Lung (tissue), 12 donors: ENCODE measurements around the gene ALK. TPM values are rescaled to one million over a fixed set of nuclear protein-coding genes. Genes with fewer than 3 reads are reported as not detected.

Experiments used
- ATAC-seq: fragments of 200-7000 bp; cut with Tn5 transposase; one replicate; pipeline ENCODE4 v1.9.1; 2020; ENCODE audit warnings: moderate number of reproducible peaks; ENCODE audit not compliant: insufficient read depth, low FRiP score
- DNase-seq, 3 donors: peaks; one replicate each; pipeline ENCODE4 v3.0.0-alpha.2; 2013 to 2017
- H3K27ac ChIP-seq, 2 donors: one replicate each; pipeline ENCODE4 v1.5.1; 2013; ENCODE audit warnings: mild to moderate bottlenecking in 2 of 2, moderate library complexity in 2 of 2, control low read depth in 1 of 2, inconsistent platforms in 1 of 2, low read depth in 1 of 2, low read length in 1 of 2
- H3K27me3 ChIP-seq, 3 donors: one replicate each; pipeline ENCODE4 v1.5.1; 2013; ENCODE audit warnings: low read length in 2 of 3; ENCODE audit not compliant: control insufficient read depth in 3 of 3, insufficient read depth in 3 of 3
- H3K36me3 ChIP-seq, 4 donors: one replicate each; pipeline ENCODE4 v1.5.1; 2013; ENCODE audit warnings: low read length in 4 of 4, mild to moderate bottlenecking in 1 of 4, moderate library complexity in 1 of 4; ENCODE audit not compliant: control insufficient read depth in 4 of 4, insufficient read depth in 4 of 4
- H3K4me1 ChIP-seq, 5 donors: one replicate each; pipeline ENCODE4 v1.5.1; 2013; ENCODE audit warnings: low read length in 5 of 5, mild to moderate bottlenecking in 2 of 5, moderate library complexity in 1 of 5; ENCODE audit not compliant: control insufficient read depth in 5 of 5, insufficient read depth in 5 of 5
- H3K4me3 ChIP-seq: one replicate; pipeline ENCODE4 v1.5.1; 2013; ENCODE audit warnings: mild to moderate bottlenecking, control low read depth, moderate library complexity
- H3K9ac ChIP-seq, 2 donors: one replicate each; pipeline ENCODE4 v1.5.1; 2013; ENCODE audit warnings: low read length in 2 of 2, control low read depth in 1 of 2; ENCODE audit not compliant: insufficient read depth in 1 of 2
- H3K9me3 ChIP-seq, 4 donors: one replicate each; pipeline ENCODE4 v1.5.1; 2013; ENCODE audit warnings: low read length in 3 of 4, mild to moderate bottlenecking in 1 of 4, moderate library complexity in 1 of 4; ENCODE audit not compliant: control insufficient read depth in 4 of 4, insufficient read depth in 3 of 4
- WGBS, 2 donors: extraction: QIAGEN DNeasy Blood & Tissue Kit; methylation state at CpG; one replicate each; pipeline ENCODE4 v1.1.7; 2013; 5-methylcytosine and 5-hydroxymethylcytosine counted together
- polyA plus RNA-seq, 2 donors: library from polyadenylated mRNA; stranded (reverse); fragments of 200-250 nt; gene quantifications; one replicate each; pipeline ENCODE4 v1.2.1, GENCODE V29; 2013
- total RNA-seq, 2 donors: library from RNA; depleted of rRNA in 1 of 2; stranded (reverse); fragments of >200 nt in 1 of 2; gene quantifications; one replicate each; pipeline ENCODE4 v1.2.1, GENCODE V29; 2014 to 2021
- TF ChIP-seq, protein P1 (sequence below): IDR thresholded peaks from 2 replicates; pipeline ENCODE4 v1.5.1; 2012; ENCODE audit warnings: mild to moderate bottlenecking; ENCODE audit errors: control extremely low read depth, extremely low read depth
- donor health status: control.
- donor health status: control.
- donor health status: Bipolar disorder and iron deficiency.
- donor health status: healthy.
- donor health status: DM: yes; HTN: yes; CAD: no.

Gene ALK
- total and polyA plus RNA-seq, 4 donors: 0.09 to 0.25 (median 0.10) TPM; not detected in 1

DNA sequence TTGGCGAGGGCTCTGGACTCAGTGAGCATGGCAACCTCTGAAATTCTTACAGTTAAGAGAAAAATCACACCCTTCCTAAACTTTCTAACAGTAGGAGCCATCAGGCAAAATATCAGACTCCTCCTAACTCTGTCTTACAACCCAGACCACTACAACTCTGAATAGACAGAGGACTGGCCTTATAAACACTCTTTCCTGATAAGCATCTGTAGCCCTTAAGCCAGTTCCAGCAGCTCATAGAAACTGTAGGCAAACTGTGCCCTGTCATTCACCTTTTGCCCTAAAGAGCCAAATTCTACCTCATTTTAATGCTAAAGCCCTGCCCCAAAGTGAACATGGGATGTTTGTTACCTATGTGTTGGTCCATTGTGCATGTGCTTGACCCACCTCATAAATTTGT lies 304.8 kb downstream of the ALK start:
- Histone ChIP-seq H3K27ac (no peak overlapping the region), H3K4me3 (no peak overlapping the region), H3K4me1 (no peaks in the 10 kb centered on the region), H3K9ac (no peak overlapping the region), H3K36me3 (no peaks in the 10 kb centered on the region), H3K9me3 (peaks cover 0 to 2% (median 0%) of the 10 kb centered on the region in 4 donors), H3K27me3 (no peaks in the 10 kb centered on the region)
- 56 to 78% methylated on average over 1 of the region's 1 CpG for WGBS, 2 donors
- DNase-seq (no peak), ATAC-seq (no peak)
- TF ChIP-seq, protein P1, sequence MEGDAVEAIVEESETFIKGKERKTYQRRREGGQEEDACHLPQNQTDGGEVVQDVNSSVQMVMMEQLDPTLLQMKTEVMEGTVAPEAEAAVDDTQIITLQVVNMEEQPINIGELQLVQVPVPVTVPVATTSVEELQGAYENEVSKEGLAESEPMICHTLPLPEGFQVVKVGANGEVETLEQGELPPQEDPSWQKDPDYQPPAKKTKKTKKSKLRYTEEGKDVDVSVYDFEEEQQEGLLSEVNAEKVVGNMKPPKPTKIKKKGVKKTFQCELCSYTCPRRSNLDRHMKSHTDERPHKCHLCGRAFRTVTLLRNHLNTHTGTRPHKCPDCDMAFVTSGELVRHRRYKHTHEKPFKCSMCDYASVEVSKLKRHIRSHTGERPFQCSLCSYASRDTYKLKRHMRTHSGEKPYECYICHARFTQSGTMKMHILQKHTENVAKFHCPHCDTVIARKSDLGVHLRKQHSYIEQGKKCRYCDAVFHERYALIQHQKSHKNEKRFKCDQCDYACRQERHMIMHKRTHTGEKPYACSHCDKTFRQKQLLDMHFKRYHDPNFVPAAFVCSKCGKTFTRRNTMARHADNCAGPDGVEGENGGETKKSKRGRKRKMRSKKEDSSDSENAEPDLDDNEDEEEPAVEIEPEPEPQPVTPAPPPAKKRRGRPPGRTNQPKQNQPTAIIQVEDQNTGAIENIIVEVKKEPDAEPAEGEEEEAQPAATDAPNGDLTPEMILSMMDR: no peak

DNA sequence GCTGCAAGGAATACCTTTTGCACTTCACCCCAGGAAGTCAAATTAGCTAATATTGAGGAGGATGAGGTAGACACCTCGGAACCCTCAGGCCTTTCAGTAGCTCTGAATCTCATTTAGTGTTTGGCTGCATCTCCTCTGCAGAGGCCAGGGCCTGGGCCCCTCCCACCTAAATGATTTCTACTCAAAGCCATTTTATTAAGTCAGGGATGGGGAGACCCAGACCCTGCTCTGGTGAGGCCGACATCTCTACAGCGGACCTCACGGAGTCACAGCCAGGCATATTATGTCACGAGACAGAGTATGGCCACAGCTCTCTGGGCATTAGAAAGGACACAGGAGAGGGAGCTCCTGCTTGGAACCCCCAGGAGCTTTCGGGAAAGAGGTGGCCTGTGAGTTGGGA lies 305.5 kb downstream of the ALK start:
- peaks cover 0 to 1% (median 0%) of the 10 kb centered on the region in 3 donors for H3K27me3 ChIP-seq
- DNase-seq: no peak
- no peak overlapping the region for H3K9ac ChIP-seq
- H3K4me1 ChIP-seq: no peaks in the 10 kb centered on the region
- H3K36me3 ChIP-seq: no peaks in the 10 kb centered on the region
- H3K27ac ChIP-seq: no peak overlapping the region
- H3K9me3 ChIP-seq: peaks cover 0 to 2% (median 0%) of the 10 kb centered on the region in 4 donors
- ATAC-seq: no peak
- 84 to 88% methylated on average over 6 of the region's 6 CpGs for WGBS, 2 donors
- H3K4me3 ChIP-seq: no peak overlapping the region
- TF ChIP-seq, protein P1: no peak

DNA sequence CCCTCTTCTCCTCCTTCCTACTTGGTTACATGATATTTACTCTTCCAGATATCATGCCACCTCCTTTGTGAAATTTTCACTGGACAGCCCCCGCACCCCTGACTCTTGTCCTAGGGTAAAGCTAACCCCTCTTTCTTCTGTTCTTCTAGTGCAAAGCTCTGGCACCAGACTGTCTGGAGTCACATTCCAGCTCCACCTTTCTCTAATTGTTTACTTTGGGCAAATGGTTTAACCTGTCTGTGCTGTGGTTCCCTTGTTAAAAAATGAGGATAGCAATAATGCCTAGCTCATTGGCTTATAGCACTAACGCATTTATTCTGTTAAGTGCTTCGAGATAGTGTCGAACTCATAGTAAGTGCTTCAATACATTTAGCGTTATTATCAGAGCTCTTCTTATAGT lies 306.2 kb downstream of the ALK start:
- H3K36me3 ChIP-seq: no peaks in the 10 kb centered on the region
- 64 to 86% methylated on average over 5 of the region's 5 CpGs for WGBS, 2 donors
- H3K4me1 ChIP-seq: no peaks in the 10 kb centered on the region
- DNase-seq: no peak
- no peak overlapping the region for H3K9ac ChIP-seq
- no peak overlapping the region for H3K4me3 ChIP-seq
- TF ChIP-seq, protein P1: no peak
- no peak for ATAC-seq
- H3K27ac ChIP-seq: no peak overlapping the region
- peaks cover 0 to 2% (median 0%) of the 10 kb centered on the region in 4 donors for H3K9me3 ChIP-seq
- peaks cover 0 to 2% (median 0%) of the 10 kb centered on the region in 3 donors for H3K27me3 ChIP-seq

DNA sequence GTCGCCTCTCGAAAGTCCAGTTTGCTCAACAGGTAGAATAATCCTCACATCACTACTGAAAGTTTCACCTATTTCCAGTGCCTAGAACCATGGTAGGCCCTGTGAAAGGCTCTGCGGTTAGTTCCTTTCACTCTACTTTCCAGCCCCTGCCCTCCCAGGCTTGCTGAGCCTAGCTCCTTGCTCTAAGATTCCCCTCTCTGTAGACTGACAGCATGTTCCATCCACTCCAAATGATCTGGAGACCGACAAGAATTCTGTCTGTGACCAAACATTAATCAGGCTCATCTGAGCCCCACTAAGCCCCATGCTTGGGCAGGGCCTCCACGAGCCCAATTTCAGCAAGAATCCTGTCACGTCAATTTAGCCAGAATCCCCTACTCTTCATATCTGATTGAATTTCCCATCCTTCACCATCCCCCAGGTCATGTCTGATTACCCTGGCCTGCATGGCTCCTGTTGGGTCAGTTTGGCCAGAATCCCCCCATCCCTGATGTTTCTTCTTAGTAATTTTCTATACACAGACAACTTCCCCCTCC lies 307.0 kb downstream of the ALK start:
- Histone ChIP-seq H3K9ac (no peak overlapping the region), H3K36me3 (no peaks in the 10 kb centered on the region), H3K9me3 (peaks cover 0 to 1% (median 0%) of the 10 kb centered on the region in 4 donors), H3K27ac (no peak overlapping the region), H3K4me3 (no peak overlapping the region), H3K27me3 (peaks cover 0 to 2% (median 0%) of the 10 kb centered on the region in 3 donors), H3K4me1 (no peaks in the 10 kb centered on the region)
- ATAC-seq (no peak), DNase-seq (no peak)
- TF ChIP-seq, protein P1: no peak
- 86 to 94% methylated on average over 6 of the region's 6 CpGs for WGBS, 2 donors
